B cell (primary cell): ENCODE results near the gene RBKS. TPM values are rescaled to one million over a fixed set of nuclear protein-coding genes. Genes with fewer than 3 reads are reported as not detected.
"Not testable (repeated sequence)": the region's sequence is repeated elsewhere in the genome, so short reads cannot be mapped to it uniquely, and the experiment has no call there.

Experiments used
- ATAC-seq: fragments of 200-7000 bp; cut with Tn5 transposase; one replicate; pipeline ENCODE4 v1.10.0; 2021; ENCODE audit warnings: low read depth, mild to moderate bottlenecking, moderate number of reproducible peaks, moderate library complexity
- CTCF ChIA-PET: fragments of 350-600 bp; sonication (Branson Sonifier 250); formaldehyde crosslinking; loops from one replicate; lab custom pipeline; 2021; ENCODE audit warnings: antibody characterized with exemption, inconsistent platforms; lab: Charles Lee
- POLR2A ChIA-PET: fragments of 350-600 bp; sonication (Branson Sonifier 250); formaldehyde crosslinking; loops from one replicate; lab custom pipeline; 2021; ENCODE audit warnings: antibody characterized with exemption; lab: Charles Lee
- DNase-seq: peaks from one replicate; pipeline ENCODE4 v3.0.0; 2013
- H2AFZ ChIP-seq: 2 replicates; pipeline ENCODE4 v1.6.1; 2012; ENCODE audit warnings: mild to moderate bottlenecking, low read depth, low read length; ENCODE audit not compliant: insufficient read depth, poor library complexity, severe bottlenecking
- H3K27ac ChIP-seq, 2 donors: 1 replicate in 1 of 2; 2 replicates in 1 of 2; pipeline ENCODE4 v1.5.1; 2012 to 2013; ENCODE audit warnings: low read length in 2 of 2, mild to moderate bottlenecking in 2 of 2, moderate library complexity in 1 of 2
- H3K27me3 ChIP-seq, 4 experiments: fragments of 200-600 bp in 1 of 4; sonication (generic) in 1 of 4; replicated peaks in 1 of 4; 1 replicate in 2 of 4; 2 replicates in 2 of 4; pipeline versions ENCODE4 v1.6.1 to v1.7.0; 2013 to 2016; ENCODE audit warnings: low read length in 3 of 4, mild to moderate bottlenecking in 2 of 4, mixed read lengths in 1 of 4, moderate library complexity in 1 of 4; ENCODE audit not compliant: insufficient read depth in 4 of 4, control insufficient read depth in 3 of 4; ENCODE audit errors: control extremely low read depth in 1 of 4
- H3K36me3 ChIP-seq, 2 experiments: replicated peaks in 1 of 2; 1 replicate in 1 of 2; 2 replicates in 1 of 2; pipeline versions ENCODE4 v1.6.1 to v1.7.1; 2013; ENCODE audit warnings: low read length in 1 of 2; ENCODE audit not compliant: insufficient read depth in 2 of 2, control insufficient read depth in 1 of 2; ENCODE audit errors: control extremely low read depth in 1 of 2, extremely low read depth in 1 of 2
- H3K4me1 ChIP-seq, 2 donors: fragments of 200-600 bp in 1 of 2; sonication (generic) in 1 of 2; 1 replicate in 1 of 2; 2 replicates in 1 of 2; pipeline versions ENCODE4 v1.5.1 to v1.6.1; 2013 to 2017; ENCODE audit warnings: low read length in 2 of 2; ENCODE audit not compliant: control insufficient read depth in 2 of 2, insufficient read depth in 2 of 2
- H3K4me2 ChIP-seq: replicated peaks from 2 replicates; pipeline ENCODE3; 2012; ENCODE audit warnings: mild to moderate bottlenecking, low read depth, low read length; ENCODE audit not compliant: poor library complexity, severe bottlenecking
- H3K4me3 ChIP-seq, 5 experiments: fragments of 200-600 bp in 1 of 5; sonication (generic) in 1 of 5; 1 replicate in 3 of 5; 2 replicates in 2 of 5; pipeline versions ENCODE4 v1.5.1 to v1.7.0; 2011 to 2016; ENCODE audit warnings: low read length in 4 of 5, mild to moderate bottlenecking in 4 of 5, low read depth in 2 of 5, control low read depth in 1 of 5, moderate library complexity in 1 of 5; ENCODE audit not compliant: insufficient read depth in 1 of 5; ENCODE audit errors: control extremely low read depth in 1 of 5, extremely low read depth in 1 of 5
- H3K79me2 ChIP-seq: fragments of 200-600 bp; sonication (generic); one replicate; pipeline ENCODE4 v1.6.0; 2016; ENCODE audit warnings: low read length; ENCODE audit not compliant: control insufficient read depth, insufficient read depth
- H3K9ac ChIP-seq: fragments of 200-600 bp; sonication (generic); 2 replicates; pipeline ENCODE4 v1.6.1; 2017; ENCODE audit warnings: mild to moderate bottlenecking, low read length, moderate library complexity
- H3K9me3 ChIP-seq, 3 donors: one replicate each; pipeline versions ENCODE4 v1.6.1 to v1.7.1; 2013; ENCODE audit warnings: low read length in 2 of 3; ENCODE audit not compliant: control insufficient read depth in 2 of 3, insufficient read depth in 1 of 3; ENCODE audit errors: control extremely low read depth in 1 of 3
- H4K20me1 ChIP-seq: 2 replicates; pipeline ENCODE4 v1.6.0; 2012; ENCODE audit warnings: mild to moderate bottlenecking, low read length; ENCODE audit not compliant: insufficient read depth, control insufficient read depth, poor library complexity, severe bottlenecking
- H3K27ac Mint-ChIP-seq: one replicate; pipeline ENCODE4 v1.8.0; 2021; ENCODE audit warnings: mixed read lengths
- H3K27me3 Mint-ChIP-seq: one replicate; pipeline ENCODE4 v1.8.0; 2021; ENCODE audit warnings: mixed read lengths
- H3K4me1 Mint-ChIP-seq: one replicate; pipeline ENCODE4 v1.8.0; 2021; ENCODE audit warnings: mixed read lengths
- H3K4me3 Mint-ChIP-seq: one replicate; pipeline ENCODE4 v1.8.0; 2021; ENCODE audit warnings: mixed read lengths
- H3K9me3 Mint-ChIP-seq: one replicate; pipeline ENCODE4 v1.8.0; 2022; ENCODE audit warnings: mixed read lengths; ENCODE audit not compliant: insufficient read depth
- EZH2 ChIP-seq: IDR thresholded peaks from 2 replicates; pipeline ENCODE4 v1.6.1; 2012; ENCODE audit warnings: borderline replicate concordance, low read depth, mild to moderate bottlenecking, moderate library complexity, low read length; ENCODE audit not compliant: insufficient read depth, poor library complexity, severe bottlenecking
- WGBS: methylation state at CpG from one replicate; pipeline ENCODE4 v1.1.5; 2013; ENCODE audit warnings: missing lambda C conversion rate; ENCODE audit not compliant: insufficient coverage; 5-methylcytosine and 5-hydroxymethylcytosine counted together
- intact Hi-C: fragments of 100-400 bp; cut with micrococcal nuclease; formaldehyde crosslinking; loops from one replicate; pipeline ENCODE4 v1.10.0; 2022
- polyA plus RNA-seq: library from polyadenylated mRNA; depleted of rRNA; stranded (reverse); fragments of >200 nt; gene quantifications from 2 replicates; pipeline ENCODE4 v1.2.3, GENCODE V29; 2012
- total RNA-seq, 2 donors: library from RNA; stranded (reverse); fragments of 120-200 nt in 1 of 2; gene quantifications; 1 replicate in 1 of 2; 2 replicates in 1 of 2; pipeline versions ENCODE4 v1.2.3 to v1.2.4, GENCODE V29; 2013 to 2022
- TF ChIP-seq, protein P1 (sequence below): fragments of 200-600 bp; IDR thresholded peaks from one replicate; pipeline ENCODE4 v1.8.0; 2022; ENCODE audit warnings: antibody characterized with exemption, mild to moderate bottlenecking

The RBKS gene
- total and polyA plus RNA-seq, 2 donors (not counting 1 experiment from before 2014, with no cell fraction given) = 6.4 to 9.2 TPM

DNA sequence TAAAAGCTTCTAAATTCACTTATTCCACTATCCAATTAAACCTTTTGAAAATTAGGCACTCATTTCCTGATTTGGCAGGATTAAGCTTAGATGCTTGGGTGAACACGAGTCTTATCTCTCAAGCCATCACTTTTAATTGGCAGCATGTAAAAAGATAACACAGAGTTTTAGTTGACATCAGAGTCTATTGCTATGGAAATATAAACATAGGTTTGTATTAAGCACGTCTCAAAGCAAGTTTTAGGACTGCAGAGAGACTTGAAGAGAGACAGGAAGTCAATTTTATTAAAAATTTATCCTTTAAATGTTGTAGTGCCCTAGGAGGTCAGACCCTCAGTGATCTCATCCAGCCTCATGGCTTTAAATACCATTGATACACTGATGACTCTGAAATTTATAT is 5.6 kb downstream of the RBKS start:
- TF ChIP-seq, protein P1, sequence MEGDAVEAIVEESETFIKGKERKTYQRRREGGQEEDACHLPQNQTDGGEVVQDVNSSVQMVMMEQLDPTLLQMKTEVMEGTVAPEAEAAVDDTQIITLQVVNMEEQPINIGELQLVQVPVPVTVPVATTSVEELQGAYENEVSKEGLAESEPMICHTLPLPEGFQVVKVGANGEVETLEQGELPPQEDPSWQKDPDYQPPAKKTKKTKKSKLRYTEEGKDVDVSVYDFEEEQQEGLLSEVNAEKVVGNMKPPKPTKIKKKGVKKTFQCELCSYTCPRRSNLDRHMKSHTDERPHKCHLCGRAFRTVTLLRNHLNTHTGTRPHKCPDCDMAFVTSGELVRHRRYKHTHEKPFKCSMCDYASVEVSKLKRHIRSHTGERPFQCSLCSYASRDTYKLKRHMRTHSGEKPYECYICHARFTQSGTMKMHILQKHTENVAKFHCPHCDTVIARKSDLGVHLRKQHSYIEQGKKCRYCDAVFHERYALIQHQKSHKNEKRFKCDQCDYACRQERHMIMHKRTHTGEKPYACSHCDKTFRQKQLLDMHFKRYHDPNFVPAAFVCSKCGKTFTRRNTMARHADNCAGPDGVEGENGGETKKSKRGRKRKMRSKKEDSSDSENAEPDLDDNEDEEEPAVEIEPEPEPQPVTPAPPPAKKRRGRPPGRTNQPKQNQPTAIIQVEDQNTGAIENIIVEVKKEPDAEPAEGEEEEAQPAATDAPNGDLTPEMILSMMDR = no peak
- TF ChIP-seq EZH2 = no peak
- Histone ChIP-seq H3K4me2 (no peak overlapping the region), H3K79me2 (no peaks in the 10 kb centered on the region), H3K4me1 (peaks cover 1 to 2% of the 10 kb centered on the region in 2 donors), H2AFZ (no peak overlapping the region), H4K20me1 (no peaks in the 10 kb centered on the region), H3K9me3 (no peaks in the 10 kb centered on the region), H3K36me3 (no peaks in the 10 kb centered on the region), H3K27ac (no peak overlapping the region), H3K4me3 (no peak overlapping the region), H3K27me3 (no peaks in the 10 kb centered on the region), H3K9ac (no peak overlapping the region)
- POLR2A ChIA-PET = no interaction called here
- peaks cover 2% of the 10 kb centered on the region for H3K9me3 Mint-ChIP-seq
- no peaks in the 10 kb centered on the region for H3K27me3 Mint-ChIP-seq
- WGBS = no CpG with 5 or more reads among the region's 2 CpGs
- no peak overlapping the region for H3K27ac Mint-ChIP-seq
- DNase-seq (no peak), ATAC-seq (no peak)
- no peak overlapping the region for H3K4me3 Mint-ChIP-seq
- CTCF ChIA-PET = no interaction called here
- intact Hi-C loops = no loop called here
- peaks cover 19% of the 10 kb centered on the region for H3K4me1 Mint-ChIP-seq

DNA sequence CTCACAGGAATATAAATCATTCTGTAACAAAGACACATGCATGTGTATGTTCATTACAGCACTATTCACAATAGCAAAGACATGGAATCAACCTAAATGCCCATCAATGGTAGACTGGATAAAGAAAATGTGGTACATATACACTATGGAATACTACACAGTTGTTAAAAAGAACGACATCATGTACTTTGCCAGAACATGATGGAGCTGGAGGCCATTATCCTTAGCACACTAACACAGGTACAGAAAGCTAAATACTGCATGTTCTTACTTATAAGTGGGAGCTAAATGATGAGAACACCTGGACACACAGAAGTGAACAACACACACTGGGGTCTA is 7.6 kb downstream of the RBKS start:
- WGBS = no CpG with 5 or more reads among the region's 1 CpG
- H3K4me3 Mint-ChIP-seq, intact Hi-C loops, ATAC-seq, H4K20me1 ChIP-seq, H3K27ac Mint-ChIP-seq, DNase-seq, H3K4me2 ChIP-seq, H3K4me3 ChIP-seq, H3K27me3 ChIP-seq, H3K9me3 ChIP-seq, H3K27me3 Mint-ChIP-seq, CTCF ChIA-PET, H3K9ac ChIP-seq, H3K79me2 ChIP-seq, POLR2A ChIA-PET, H3K4me1 ChIP-seq, H3K27ac ChIP-seq, H3K4me1 Mint-ChIP-seq, H3K36me3 ChIP-seq, H3K9me3 Mint-ChIP-seq, H2AFZ ChIP-seq: not testable (repeated sequence)

DNA sequence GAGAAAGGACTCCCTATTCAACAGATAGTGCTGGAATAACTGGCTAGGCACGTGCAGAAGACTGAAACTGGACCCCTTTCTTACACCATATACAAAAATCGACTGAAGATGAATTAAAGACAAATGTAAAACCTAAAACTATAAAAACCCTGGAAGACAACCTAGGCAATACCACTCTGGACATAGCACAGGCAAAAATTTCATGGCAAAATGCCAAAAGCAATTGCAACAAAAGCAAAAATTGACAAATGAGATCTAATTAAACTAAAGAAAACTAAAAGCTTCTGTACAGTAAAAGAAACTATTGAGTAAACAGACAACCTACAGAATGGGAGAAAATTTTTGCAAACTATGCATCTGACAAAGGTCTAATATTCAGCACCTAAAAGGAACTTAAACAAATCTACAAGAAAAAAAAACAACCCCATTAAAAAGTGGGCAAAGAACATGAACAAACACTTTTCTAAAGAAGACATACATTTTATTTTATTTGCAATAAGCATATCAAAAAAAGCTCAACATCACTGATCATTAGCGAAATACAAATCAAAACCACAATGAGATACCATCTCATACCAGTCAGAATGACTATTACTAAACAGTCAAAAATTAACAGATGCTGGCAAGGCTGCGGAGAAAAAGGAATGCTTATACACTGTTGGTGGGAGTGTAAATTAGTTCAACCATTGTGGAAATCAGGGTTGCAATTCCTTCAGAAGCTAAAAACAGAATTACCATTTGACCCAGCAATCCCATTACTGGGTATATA is 8.2 kb downstream of the RBKS start:
- H3K9ac ChIP-seq, CTCF ChIA-PET: not testable (repeated sequence)

More for the DNA sequence above, 8.2 kb downstream of the RBKS start:
- H3K4me2 ChIP-seq, POLR2A ChIA-PET, H3K79me2 ChIP-seq, H2AFZ ChIP-seq, DNase-seq, H3K27me3 Mint-ChIP-seq, ATAC-seq, H3K36me3 ChIP-seq, H3K9me3 ChIP-seq, H3K4me3 Mint-ChIP-seq, H3K4me1 Mint-ChIP-seq, intact Hi-C loops, H3K4me1 ChIP-seq, H3K27ac ChIP-seq, H3K4me3 ChIP-seq, H3K9me3 Mint-ChIP-seq, H4K20me1 ChIP-seq, H3K27ac Mint-ChIP-seq, H3K27me3 ChIP-seq: not testable (repeated sequence)
- WGBS = 100% methylated on average over 1 of the region's 4 CpGs
